Transverse colon (tissue), 4 donors: ENCODE results near the gene POU2F3. TPM values are rescaled to one million over a fixed set of nuclear protein-coding genes. Genes with fewer than 3 reads are reported as not detected.

Source experiments
- DNase-seq: peaks from one replicate; pipeline ENCODE4 v3.0.0-alpha.2; 2019
- H3K27ac ChIP-seq, 4 donors: fragments of 200-600 bp; sonication (generic); 2 replicates each; pipeline ENCODE4 v1.5.1; 2016 to 2018; ENCODE audit warnings: inconsistent platforms in 4 of 4
- H3K27me3 ChIP-seq: fragments of 200-600 bp; sonication (generic); 2 replicates; pipeline ENCODE4 v1.5.1; 2017; ENCODE audit warnings: inconsistent platforms
- H3K36me3 ChIP-seq, 4 donors: fragments of 200-600 bp; sonication (generic); 2 replicates each; pipeline ENCODE4 v1.5.1; 2017 to 2019; ENCODE audit warnings: inconsistent platforms in 4 of 4
- H3K4me1 ChIP-seq, 4 donors: fragments of 200-600 bp; sonication (generic); 2 replicates each; pipeline ENCODE4 v1.5.1; 2017 to 2020; ENCODE audit warnings: inconsistent platforms in 4 of 4
- H3K4me3 ChIP-seq, 4 donors: fragments of 200-600 bp; sonication (generic); 1 replicate in 1 of 4; 2 replicates in 3 of 4; pipeline versions ENCODE4 v1.5.1 to v1.6.1; 2017 to 2019; ENCODE audit warnings: inconsistent platforms in 4 of 4
- H3K9me3 ChIP-seq, 2 donors: fragments of 200-600 bp; sonication (generic); 2 replicates each; pipeline ENCODE4 v1.5.1; 2017 to 2019; ENCODE audit warnings: inconsistent platforms in 2 of 2
- CTCF ChIP-seq, 5 experiments: fragments of 200-600 bp in 3 of 5; fragments of 450-650 bp in 2 of 5; sonication (generic) in 3 of 5; IDR thresholded peaks; 1 replicate in 2 of 5; 2 replicates in 3 of 5; pipeline ENCODE4 v1.5.1; 2016 to 2017; ENCODE audit warnings: antibody characterized with exemption in 5 of 5, inconsistent platforms in 3 of 5, mild to moderate bottlenecking in 2 of 5, moderate library complexity in 1 of 5
- EP300 ChIP-seq: sonication (generic); formaldehyde crosslinking; IDR thresholded peaks from one replicate; pipeline ENCODE4 v1.6.1; 2017; ENCODE audit warnings: antibody characterized with exemption, low read depth
- POLR2A ChIP-seq: fragments of 450-650 bp; IDR thresholded peaks from one replicate; pipeline ENCODE4 v1.6.1; 2016; ENCODE audit warnings: antibody characterized with exemption, mild to moderate bottlenecking, moderate library complexity
- POLR2AphosphoS5 ChIP-seq, 3 donors: sonication (generic); formaldehyde crosslinking; IDR thresholded peaks; one replicate each; pipeline ENCODE4 v1.6.1; 2016; ENCODE audit warnings: antibody characterized with exemption in 3 of 3
- WGBS, 2 donors: methylation state at CpG; one replicate each; pipeline ENCODE4 v1.1.5; 2018; ENCODE audit warnings: low coverage in 1 of 2; 5-methylcytosine and 5-hydroxymethylcytosine counted together
- in situ Hi-C, 4 donors: fragments of 200-750 bp; cut with MboI; loops; one replicate each; pipeline versions ENCODE4 v1.15.0 to v1.15.1; 2017; ENCODE audit warnings: low sequenced_read_pairs in 3 of 4, low pct_ligation_motif_present in 1 of 4, low pct_unique_long_range_greater_than_20kb in 1 of 4
- intact Hi-C: fragments of 100-400 bp; cut with DNase I; formaldehyde crosslinking; loops from one replicate; pipeline ENCODE4 v1.15.1; 2023; ENCODE audit warnings: low total_unique reads
- total RNA-seq, 4 donors: library from RNA; depleted of rRNA; stranded (reverse); fragments of >200 nt; gene quantifications; one replicate each; pipeline ENCODE4 v1.1.0, GENCODE V29; 2016

POU2F3 gene
- total RNA-seq, 4 donors from 2014 or later: 1.9 to 2.2 TPM; not detected in 2

GRCh38 chr11:120236169-120237107 is 3.5 kb upstream of the POU2F3 start:
- Histone ChIP-seq H3K9me3 (no peaks in the 10 kb centered on the region), H3K27me3 (peaks cover 27% of the 10 kb centered on the region), H3K4me1 (peaks cover 0 to 16% (median 10%) of the 10 kb centered on the region in 4 donors), H3K36me3 (no peaks in the 10 kb centered on the region), H3K4me3 (no peak overlapping the region), H3K27ac (no peak overlapping the region)
- DNase-seq: no peak
- WGBS, 2 donors: 10 to 43% methylated on average over 2 to 5 of the region's 5 CpGs
- in situ Hi-C loops: loop anchor here in 3 of 4 donors (10.0 kb wide), 2 partner anchors 58 to 68 kb away; no protein-coding TSS in a partner anchor
- TF ChIP-seq POLR2A (no peak), CTCF (IDR thresholded peaks at IDR 0.05) (no peak), EP300 (no peak), POLR2AphosphoS5 (IDR thresholded peaks at IDR 0.05) (no peak)
- intact Hi-C loops: no loop called here

GRCh38 chr11:120238968-120239620 is 846 bp upstream of the POU2F3 start:
- Histone ChIP-seq H3K4me1 (peaks cover 0 to 12% (median 10%) of the 10 kb centered on the region in 4 donors), H3K36me3 (no peaks in the 10 kb centered on the region), H3K9me3 (no peaks in the 10 kb centered on the region), H3K27ac (no peak overlapping the region), H3K27me3 (peaks cover 54% of the 10 kb centered on the region), H3K4me3 (no peak overlapping the region)
- no peak for DNase-seq
- in situ Hi-C loops (loop anchor here in 3 of 4 donors (10.0 kb wide), 2 partner anchors 56 to 66 kb away; no protein-coding TSS in a partner anchor), intact Hi-C loops (no loop called here)
- no peak for TF ChIP-seq EP300
- 73 to 80% methylated on average over 7 to 11 of the region's 11 CpGs for WGBS, 2 donors

GRCh38 chr11:120240866-120241265 is 926 bp downstream of the POU2F3 start:
- no peaks in the 10 kb centered on the region for H3K9me3 ChIP-seq
- H3K4me1 ChIP-seq: peaks cover 0 to 10% (median 9%) of the 10 kb centered on the region in 4 donors
- H3K27me3 ChIP-seq: peaks cover 57% of the 10 kb centered on the region
- intact Hi-C loops: no loop called here
- H3K27ac ChIP-seq: no peak overlapping the region
- no peak for DNase-seq
- TF ChIP-seq POLR2AphosphoS5 (IDR thresholded peaks at IDR 0.05) (no peak), POLR2A (no peak), CTCF (IDR thresholded peaks at IDR 0.05) (no peak), EP300 (no peak)
- WGBS, 2 donors: 86% methylated on average over 2 of the region's 2 CpGs; no CpG with 5 or more reads in 1 of the 2 donors
- H3K36me3 ChIP-seq: no peaks in the 10 kb centered on the region
- H3K4me3 ChIP-seq: no peak overlapping the region
- in situ Hi-C loops: no loop called here

- intact Hi-C loops: no loop called here
Observed at GRCh38 chr11:120241277-120241676, 1.3 kb downstream of the POU2F3 start.

More at GRCh38 chr11:120241277-120241676, 1.3 kb downstream of the POU2F3 start:
- H3K36me3 ChIP-seq: no peaks in the 10 kb centered on the region
- H3K4me1 ChIP-seq: peaks cover 0 to 10% (median 9%) of the 10 kb centered on the region in 4 donors
- DNase-seq: no peak
- 95 to 100% methylated on average over 1 to 7 of the region's 7 CpGs for WGBS, 2 donors
- no peaks in the 10 kb centered on the region for H3K9me3 ChIP-seq
- no peak overlapping the region for H3K27ac ChIP-seq
- H3K4me3 ChIP-seq: no peak overlapping the region
- H3K27me3 ChIP-seq: peaks cover 57% of the 10 kb centered on the region
- in situ Hi-C loops: no loop called here
- TF ChIP-seq CTCF (IDR thresholded peaks at IDR 0.05): no peak
- TF ChIP-seq POLR2AphosphoS5 (IDR thresholded peaks at IDR 0.05): no peak
- TF ChIP-seq POLR2A: no peak
- TF ChIP-seq EP300: no peak
